ENCODE measurements around the gene KDELR1.

The KDELR1 gene

GRCh38 chr19:48415806-48416221, 24.5 kb upstream of the KDELR1 start:
- FAIRE-seq, result no peak
- DNase-seq (ENCODE audit: insufficient read length, low spot score), result no peak
- no peak for TF ChIP-seq PAX5 (IDR thresholded peaks at IDR 0.05; ENCODE audit: insufficient read depth, low read length, severe bottlenecking)
- no peak for TF ChIP-seq TAF1 (IDR thresholded peaks at IDR 0.05; ENCODE audit: low read depth, low read length)
- no peak for TF ChIP-seq POU2F2 (IDR thresholded peaks at IDR 0.05; ENCODE audit: low read depth, low read length)
- no peak for TF ChIP-seq POLR2A (IDR thresholded peaks at IDR 0.05; ENCODE audit: low read depth, low read length)
- TF ChIP-seq POLR2AphosphoS5 (IDR thresholded peaks at IDR 0.05; ENCODE audit: low read depth, low read length), result no peak
- TF ChIP-seq SPI1 (IDR thresholded peaks at IDR 0.05; ENCODE audit: low read depth, low read length), result no peak

GRCh38 chr19:48415395-48415794, 24.0 kb upstream of the KDELR1 start:
- FAIRE-seq (no peak), DNase-seq (ENCODE audit: insufficient read length, low spot score) (no peak)
- TF ChIP-seq POLR2AphosphoS5 (IDR thresholded peaks at IDR 0.05; ENCODE audit: low read depth, low read length) (no peak), TAF1 (IDR thresholded peaks at IDR 0.05; ENCODE audit: low read depth, low read length) (no peak), POLR2A (IDR thresholded peaks at IDR 0.05; ENCODE audit: low read depth, low read length) (no peak), POU2F2 (IDR thresholded peaks at IDR 0.05; ENCODE audit: low read depth, low read length) (no peak), PAX5 (IDR thresholded peaks at IDR 0.05; ENCODE audit: insufficient read depth, low read length, severe bottlenecking) (no peak), SPI1 (IDR thresholded peaks at IDR 0.05; ENCODE audit: low read depth, low read length) (no peak)

- DNase-seq (ENCODE audit: insufficient read length, low spot score) (no peak), FAIRE-seq (no peak)
- TF ChIP-seq TAF1 (IDR thresholded peaks at IDR 0.05; ENCODE audit: low read depth, low read length) (no peak), POU2F2 (IDR thresholded peaks at IDR 0.05; ENCODE audit: low read depth, low read length) (no peak), POLR2A (IDR thresholded peaks at IDR 0.05; ENCODE audit: low read depth, low read length) (no peak), SPI1 (IDR thresholded peaks at IDR 0.05; ENCODE audit: low read depth, low read length) (no peak), PAX5 (IDR thresholded peaks at IDR 0.05; ENCODE audit: insufficient read depth, low read length, severe bottlenecking) (no peak), POLR2AphosphoS5 (IDR thresholded peaks at IDR 0.05; ENCODE audit: low read depth, low read length) (no peak)
Measured at GRCh38 chr19:48413879-48414587, 22.7 kb upstream of the KDELR1 start.

- FAIRE-seq, result peak; percentile 82
Measured at GRCh38 chr19:48405850-48406249, 14.5 kb upstream of the KDELR1 start.

GRCh38 chr19:48405010-48405659, 13.8 kb upstream of the KDELR1 start:
- no peak for DNase-seq (ENCODE audit: insufficient read length, low spot score)
- no peak for TF ChIP-seq POLR2A (IDR thresholded peaks at IDR 0.05; ENCODE audit: low read depth, low read length)
- TF ChIP-seq POU2F2 (IDR thresholded peaks at IDR 0.05; ENCODE audit: low read depth, low read length), result no peak
- TF ChIP-seq POLR2AphosphoS5 (IDR thresholded peaks at IDR 0.05; ENCODE audit: low read depth, low read length), result no peak
- TF ChIP-seq PAX5 (IDR thresholded peaks at IDR 0.05; ENCODE audit: insufficient read depth, low read length, severe bottlenecking), result no peak
- no peak for TF ChIP-seq TAF1 (IDR thresholded peaks at IDR 0.05; ENCODE audit: low read depth, low read length)
- no peak for TF ChIP-seq SPI1 (IDR thresholded peaks at IDR 0.05; ENCODE audit: low read depth, low read length)
- no peak for FAIRE-seq

More at GRCh38 chr19:48405850-48406249, 14.5 kb upstream of the KDELR1 start:
- TF ChIP-seq POLR2AphosphoS5 (IDR thresholded peaks at IDR 0.05; ENCODE audit: low read depth, low read length) (no peak), SPI1 (IDR thresholded peaks at IDR 0.05; ENCODE audit: low read depth, low read length) (peak; percentile 95), POU2F2 (IDR thresholded peaks at IDR 0.05; ENCODE audit: low read depth, low read length) (no peak), PAX5 (IDR thresholded peaks at IDR 0.05; ENCODE audit: insufficient read depth, low read length, severe bottlenecking) (no peak)
- no peak for DNase-seq (ENCODE audit: insufficient read length, low spot score)

GRCh38 chr19:48403606-48404005, 12.3 kb upstream of the KDELR1 start:
- peak; percentile 90 for FAIRE-seq
- TF ChIP-seq PAX5 (IDR thresholded peaks at IDR 0.05; ENCODE audit: insufficient read depth, low read length, severe bottlenecking) (no peak), POU2F2 (IDR thresholded peaks at IDR 0.05; ENCODE audit: low read depth, low read length) (0 out of 2 replicates have a peak, but pooled peaks have one; percentile 32)

GRCh38 chr19:48401287-48401686, 9.9 kb upstream of the KDELR1 start:
- no peak for FAIRE-seq
- DNase-seq (ENCODE audit: insufficient read length, low spot score), result no peak
- no peak for TF ChIP-seq TAF1 (IDR thresholded peaks at IDR 0.05; ENCODE audit: low read depth, low read length)
- TF ChIP-seq POLR2AphosphoS5 (IDR thresholded peaks at IDR 0.05; ENCODE audit: low read depth, low read length), result no peak
- no peak for TF ChIP-seq PAX5 (IDR thresholded peaks at IDR 0.05; ENCODE audit: insufficient read depth, low read length, severe bottlenecking)

More at GRCh38 chr19:48403606-48404005, 12.3 kb upstream of the KDELR1 start:
- DNase-seq (ENCODE audit: insufficient read length, low spot score), result peak; percentile 74

- no peak for TF ChIP-seq TAF1 (IDR thresholded peaks at IDR 0.05; ENCODE audit: low read depth, low read length)
- TF ChIP-seq SPI1 (IDR thresholded peaks at IDR 0.05; ENCODE audit: low read depth, low read length), result no peak
- no peak for TF ChIP-seq PAX5 (IDR thresholded peaks at IDR 0.05; ENCODE audit: insufficient read depth, low read length, severe bottlenecking)
- TF ChIP-seq POLR2AphosphoS5 (IDR thresholded peaks at IDR 0.05; ENCODE audit: low read depth, low read length), result no peak
- DNase-seq (ENCODE audit: insufficient read length, low spot score) (no peak), FAIRE-seq (no peak)
Measured at GRCh38 chr19:48400018-48400742, 8.8 kb upstream of the KDELR1 start.

GRCh38 chr19:48398375-48399235, 7.3 kb upstream of the KDELR1 start:
- TF ChIP-seq TAF1 (IDR thresholded peaks at IDR 0.05; ENCODE audit: low read depth, low read length) (0 out of 2 replicates have a peak, but pooled peaks have one; percentile 19), SPI1 (IDR thresholded peaks at IDR 0.05; ENCODE audit: low read depth, low read length) (no peak), POU2F2 (IDR thresholded peaks at IDR 0.05; ENCODE audit: low read depth, low read length) (no peak), PAX5 (IDR thresholded peaks at IDR 0.05; ENCODE audit: insufficient read depth, low read length, severe bottlenecking) (no peak), POLR2A (IDR thresholded peaks at IDR 0.05; ENCODE audit: low read depth, low read length) (no peak), POLR2AphosphoS5 (IDR thresholded peaks at IDR 0.05; ENCODE audit: low read depth, low read length) (peak; percentile 35; the same call in 1 of the 2 replicates)
- peak; percentile 99 for FAIRE-seq
- peak; percentile 85 for DNase-seq (ENCODE audit: insufficient read length, low spot score)
